DND-41 (cell line): Measurements from ENCODE around the gene PCNT.

ENCODE experiments used
- EZH2 ChIP-seq: IDR thresholded peaks from 3 replicates; pipeline ENCODE4 v1.6.1; 2012; ENCODE audit warnings: borderline replicate concordance, low read depth, mild to moderate bottlenecking, moderate library complexity, low read length, inconsistent platforms; ENCODE audit not compliant: severe bottlenecking
- TF ChIP-seq, protein P1 (sequence below): IDR thresholded peaks from 2 replicates; pipeline ENCODE4 v1.5.1; 2012; ENCODE audit warnings: borderline replicate concordance, low read length, moderate library complexity, mild to moderate bottlenecking; ENCODE audit not compliant: poor library complexity, severe bottlenecking; ENCODE audit errors: extremely low read depth

DNA sequence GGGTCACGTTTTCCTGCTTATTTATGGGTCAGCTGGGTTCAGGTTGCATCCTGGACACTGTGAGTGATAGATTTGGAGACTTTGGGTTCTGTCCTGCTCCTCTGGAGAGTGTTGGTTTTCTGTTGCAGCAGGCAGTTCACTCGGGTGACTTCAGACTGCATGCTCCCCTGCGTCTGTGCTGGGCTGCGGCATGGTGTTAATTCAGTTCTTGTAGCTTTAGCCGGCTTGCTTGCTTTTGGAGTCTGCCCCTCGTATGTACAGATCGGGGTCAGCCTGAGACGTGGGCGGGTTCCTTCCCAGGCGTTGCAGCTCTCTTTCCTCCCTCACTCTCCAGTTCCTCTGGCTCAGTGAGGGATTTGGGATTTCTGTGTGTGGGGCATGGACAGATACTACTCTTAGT is 38.0 kb downstream of the PCNT start:
- TF ChIP-seq, protein P1, sequence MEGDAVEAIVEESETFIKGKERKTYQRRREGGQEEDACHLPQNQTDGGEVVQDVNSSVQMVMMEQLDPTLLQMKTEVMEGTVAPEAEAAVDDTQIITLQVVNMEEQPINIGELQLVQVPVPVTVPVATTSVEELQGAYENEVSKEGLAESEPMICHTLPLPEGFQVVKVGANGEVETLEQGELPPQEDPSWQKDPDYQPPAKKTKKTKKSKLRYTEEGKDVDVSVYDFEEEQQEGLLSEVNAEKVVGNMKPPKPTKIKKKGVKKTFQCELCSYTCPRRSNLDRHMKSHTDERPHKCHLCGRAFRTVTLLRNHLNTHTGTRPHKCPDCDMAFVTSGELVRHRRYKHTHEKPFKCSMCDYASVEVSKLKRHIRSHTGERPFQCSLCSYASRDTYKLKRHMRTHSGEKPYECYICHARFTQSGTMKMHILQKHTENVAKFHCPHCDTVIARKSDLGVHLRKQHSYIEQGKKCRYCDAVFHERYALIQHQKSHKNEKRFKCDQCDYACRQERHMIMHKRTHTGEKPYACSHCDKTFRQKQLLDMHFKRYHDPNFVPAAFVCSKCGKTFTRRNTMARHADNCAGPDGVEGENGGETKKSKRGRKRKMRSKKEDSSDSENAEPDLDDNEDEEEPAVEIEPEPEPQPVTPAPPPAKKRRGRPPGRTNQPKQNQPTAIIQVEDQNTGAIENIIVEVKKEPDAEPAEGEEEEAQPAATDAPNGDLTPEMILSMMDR = no peak
- no peak for TF ChIP-seq EZH2
